Measurements from ENCODE around the gene RALGPS1.

DNA sequence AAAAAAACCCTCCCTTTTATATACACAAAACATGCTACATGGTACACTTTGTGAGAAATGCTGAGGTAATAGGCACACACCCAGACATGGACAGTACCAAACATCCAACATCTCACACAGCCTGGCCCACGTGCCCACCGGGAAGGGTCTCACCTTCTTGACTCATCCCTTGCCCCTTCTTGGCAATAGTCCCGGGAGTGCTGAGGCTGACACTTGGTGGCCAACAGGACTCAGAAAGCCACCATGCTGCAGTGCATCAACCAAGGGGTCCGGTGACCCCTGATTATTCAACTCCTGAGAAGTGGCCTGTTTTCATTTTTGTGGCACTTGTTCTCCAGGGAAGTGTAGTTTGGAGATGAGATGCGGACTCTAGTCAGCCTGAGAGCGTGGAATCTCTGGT lies 172.8 kb downstream of the RALGPS1 start:
- no peak for TF ChIP-seq REST (tag by site-specific recombination; IDR thresholded peaks at IDR 0.05)
- TF ChIP-seq, protein P1, sequence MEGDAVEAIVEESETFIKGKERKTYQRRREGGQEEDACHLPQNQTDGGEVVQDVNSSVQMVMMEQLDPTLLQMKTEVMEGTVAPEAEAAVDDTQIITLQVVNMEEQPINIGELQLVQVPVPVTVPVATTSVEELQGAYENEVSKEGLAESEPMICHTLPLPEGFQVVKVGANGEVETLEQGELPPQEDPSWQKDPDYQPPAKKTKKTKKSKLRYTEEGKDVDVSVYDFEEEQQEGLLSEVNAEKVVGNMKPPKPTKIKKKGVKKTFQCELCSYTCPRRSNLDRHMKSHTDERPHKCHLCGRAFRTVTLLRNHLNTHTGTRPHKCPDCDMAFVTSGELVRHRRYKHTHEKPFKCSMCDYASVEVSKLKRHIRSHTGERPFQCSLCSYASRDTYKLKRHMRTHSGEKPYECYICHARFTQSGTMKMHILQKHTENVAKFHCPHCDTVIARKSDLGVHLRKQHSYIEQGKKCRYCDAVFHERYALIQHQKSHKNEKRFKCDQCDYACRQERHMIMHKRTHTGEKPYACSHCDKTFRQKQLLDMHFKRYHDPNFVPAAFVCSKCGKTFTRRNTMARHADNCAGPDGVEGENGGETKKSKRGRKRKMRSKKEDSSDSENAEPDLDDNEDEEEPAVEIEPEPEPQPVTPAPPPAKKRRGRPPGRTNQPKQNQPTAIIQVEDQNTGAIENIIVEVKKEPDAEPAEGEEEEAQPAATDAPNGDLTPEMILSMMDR (tag by site-specific recombination; IDR thresholded peaks at IDR 0.05) = no peak
